NT2/D1 (cell line): Measurements from ENCODE around the gene CKS1B.

Source experiments
- SUZ12 ChIP-seq: IDR thresholded peaks from 2 replicates; pipeline ENCODE4 v1.6.1; 2011; ENCODE audit not compliant: insufficient read length, insufficient read depth; ENCODE audit errors: extremely low read depth
- YY1 ChIP-seq: IDR thresholded peaks from 2 replicates; pipeline ENCODE4 v1.6.1; 2011; ENCODE audit not compliant: insufficient read length, insufficient read depth
- ZNF274 ChIP-seq: IDR thresholded peaks from 2 replicates; pipeline ENCODE4 v1.6.1; 2011; ENCODE audit warnings: mild to moderate bottlenecking, low read depth, low read length

DNA sequence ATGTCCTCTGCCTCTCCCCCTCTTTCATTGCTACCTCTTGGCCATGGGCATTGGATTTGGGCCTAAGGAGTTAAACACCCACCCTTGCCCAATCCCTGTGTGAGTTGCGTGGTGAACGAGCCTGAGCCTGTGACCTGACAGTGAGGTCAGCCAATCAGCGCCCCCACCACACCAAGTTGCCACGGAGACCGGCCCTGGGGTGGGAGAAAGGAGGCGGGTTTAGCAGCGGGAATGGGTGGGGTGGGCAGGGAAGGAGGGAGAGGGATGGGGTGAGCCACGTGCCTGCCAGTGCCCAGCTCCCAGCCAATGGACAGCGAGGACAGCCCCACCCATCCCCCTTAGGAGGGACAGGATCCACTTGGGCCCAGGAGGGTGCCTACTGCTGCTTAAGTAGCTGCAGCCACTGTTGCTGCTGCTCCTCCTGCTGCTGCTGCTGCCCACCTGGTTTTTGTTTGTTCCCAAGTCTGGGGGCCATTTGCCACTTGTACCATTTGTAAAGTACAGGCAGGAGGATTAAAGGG lies 37.6 kb downstream of the CKS1B start:
- no peak for TF ChIP-seq YY1
- no peak for TF ChIP-seq ZNF274
- TF ChIP-seq SUZ12, result no peak
